ENCODE measurements around the gene ANKRD13D.

- TF ChIP-seq CTCF (conservative IDR thresholded peaks at IDR 0.05) = no peak
- no peak for TF ChIP-seq EZH2 (IDR thresholded peaks at IDR 0.05; ENCODE audit: low read depth)
These were observed 3.3 kb upstream of the ANKRD13D start for GRCh38 chr11:67285541-67286498.

All from PC-9 (cell line).